GM12873 (cell line): Measurements from ENCODE around the gene ACER3.

Experiments
- TF ChIP-seq, protein P1 (sequence below): IDR thresholded peaks from 2 replicates; pipeline ENCODE4 v1.5.1; 2012; ENCODE audit warnings: low read depth, mild to moderate bottlenecking, moderate library complexity, low read length, control low read depth; ENCODE audit not compliant: insufficient read depth; ENCODE audit errors: missing control alignments

The ACER3 gene

DNA sequence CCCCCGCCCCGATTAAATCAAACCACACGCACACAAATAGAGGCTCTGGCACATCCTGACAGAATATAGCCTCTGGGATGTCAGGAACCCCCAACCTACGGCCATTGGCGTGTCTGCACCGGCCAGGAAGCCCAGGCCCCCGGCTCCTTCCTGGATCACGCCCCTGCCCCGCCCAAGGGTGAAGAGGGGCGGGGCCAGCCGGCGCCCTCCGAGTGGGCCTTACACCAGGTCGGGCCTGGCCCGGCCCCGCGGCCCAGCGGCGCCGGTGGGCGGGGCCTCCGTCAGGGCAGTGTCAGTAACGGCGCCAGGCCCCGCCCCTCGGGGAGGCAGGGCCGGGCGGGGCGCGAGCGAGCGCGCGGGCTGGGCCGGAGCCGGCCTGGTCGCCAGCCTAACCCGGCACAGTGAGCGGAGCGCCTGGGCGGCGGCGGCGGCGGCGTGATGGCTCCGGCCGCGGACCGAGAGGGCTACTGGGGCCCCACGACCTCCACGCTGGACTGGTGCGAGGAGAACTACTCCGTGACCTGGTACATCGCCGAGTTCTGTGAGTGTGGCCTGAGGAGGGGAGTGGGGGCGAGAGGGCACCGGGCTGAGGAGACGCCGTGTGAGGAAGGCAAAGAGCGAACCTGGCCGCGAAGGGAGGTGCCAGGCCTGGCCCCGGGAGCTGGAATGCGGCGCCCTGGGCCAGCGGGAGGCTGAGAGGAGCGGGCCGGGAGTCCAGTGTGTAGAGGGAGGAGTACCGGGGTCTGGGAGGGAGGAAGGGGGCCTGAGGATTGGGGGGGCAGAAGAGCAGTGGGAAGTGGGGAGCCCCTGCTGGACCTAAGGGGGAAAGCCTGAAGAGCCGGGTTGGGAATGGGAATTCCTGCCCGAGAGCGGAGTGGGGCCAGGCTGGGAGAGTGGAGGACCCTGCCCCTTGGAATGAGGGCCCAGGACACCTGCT is at the start of gene ACER3:
Gene ACER3, plus strand, starts transcription at position 380 of the 937 bp plus-strand sequence. Its CDS starts 59 bp downstream, at position 439.
- TF ChIP-seq, protein P1, sequence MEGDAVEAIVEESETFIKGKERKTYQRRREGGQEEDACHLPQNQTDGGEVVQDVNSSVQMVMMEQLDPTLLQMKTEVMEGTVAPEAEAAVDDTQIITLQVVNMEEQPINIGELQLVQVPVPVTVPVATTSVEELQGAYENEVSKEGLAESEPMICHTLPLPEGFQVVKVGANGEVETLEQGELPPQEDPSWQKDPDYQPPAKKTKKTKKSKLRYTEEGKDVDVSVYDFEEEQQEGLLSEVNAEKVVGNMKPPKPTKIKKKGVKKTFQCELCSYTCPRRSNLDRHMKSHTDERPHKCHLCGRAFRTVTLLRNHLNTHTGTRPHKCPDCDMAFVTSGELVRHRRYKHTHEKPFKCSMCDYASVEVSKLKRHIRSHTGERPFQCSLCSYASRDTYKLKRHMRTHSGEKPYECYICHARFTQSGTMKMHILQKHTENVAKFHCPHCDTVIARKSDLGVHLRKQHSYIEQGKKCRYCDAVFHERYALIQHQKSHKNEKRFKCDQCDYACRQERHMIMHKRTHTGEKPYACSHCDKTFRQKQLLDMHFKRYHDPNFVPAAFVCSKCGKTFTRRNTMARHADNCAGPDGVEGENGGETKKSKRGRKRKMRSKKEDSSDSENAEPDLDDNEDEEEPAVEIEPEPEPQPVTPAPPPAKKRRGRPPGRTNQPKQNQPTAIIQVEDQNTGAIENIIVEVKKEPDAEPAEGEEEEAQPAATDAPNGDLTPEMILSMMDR, result peak; percentile 14

DNA sequence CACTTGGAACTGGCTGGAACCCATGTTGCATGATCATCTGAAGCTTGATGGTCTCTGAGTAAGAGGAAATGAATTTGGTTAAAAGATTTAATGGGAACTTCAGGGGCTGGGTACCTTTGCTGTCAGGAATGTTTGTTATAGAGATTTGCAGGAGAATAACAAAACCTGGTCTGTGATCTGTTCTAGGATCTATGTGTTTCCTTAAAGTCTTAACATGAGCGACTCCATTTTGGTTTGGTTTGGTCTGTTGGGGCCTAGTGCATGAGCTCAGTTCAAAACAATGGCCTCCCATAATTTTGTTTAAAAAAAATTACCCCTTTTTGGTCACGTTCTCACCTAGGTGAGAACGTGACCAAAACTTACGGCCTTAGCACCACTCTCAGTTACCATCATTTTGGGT is 49.5 kb upstream of the ACER3 start:
- TF ChIP-seq, protein P1, result no peak

DNA sequence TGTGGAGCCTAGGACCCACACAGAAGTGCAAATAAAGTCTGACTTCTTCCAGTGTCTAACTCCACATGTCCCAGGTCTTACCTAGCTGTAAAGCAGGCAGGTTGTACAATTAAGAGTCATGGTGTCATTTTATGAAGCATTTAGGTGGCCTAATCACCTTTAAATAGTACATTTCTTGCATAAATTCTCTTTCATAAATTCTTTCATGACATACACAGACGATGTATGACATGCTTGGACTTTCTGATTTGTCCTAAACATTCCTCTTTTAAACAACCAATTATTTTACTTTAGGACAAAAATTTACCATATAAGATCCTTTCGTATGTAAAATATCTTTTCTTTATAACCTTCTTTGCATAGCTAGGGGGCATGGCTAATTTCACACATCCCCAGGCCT is 46.3 kb upstream of the ACER3 start:
- TF ChIP-seq, protein P1, result no peak

DNA sequence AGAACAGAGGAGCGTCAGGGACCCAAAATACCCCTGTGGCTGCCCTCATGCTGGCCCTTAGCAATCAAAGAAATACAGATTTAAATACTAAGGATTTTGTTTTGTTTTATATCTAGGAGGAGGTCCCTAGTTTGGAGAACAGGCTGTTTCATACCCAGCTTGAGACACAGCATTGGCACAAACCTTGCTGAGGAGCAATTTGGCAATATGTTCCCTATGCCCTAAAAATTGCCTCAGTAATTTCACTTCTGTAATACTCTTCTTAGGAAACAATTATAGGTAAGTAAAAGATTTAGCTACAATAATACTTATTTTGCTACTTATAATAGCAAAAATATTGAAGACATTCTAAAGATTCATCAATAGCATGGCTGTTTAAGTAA is 40.5 kb upstream of the ACER3 start:
- TF ChIP-seq, protein P1, result no peak

DNA sequence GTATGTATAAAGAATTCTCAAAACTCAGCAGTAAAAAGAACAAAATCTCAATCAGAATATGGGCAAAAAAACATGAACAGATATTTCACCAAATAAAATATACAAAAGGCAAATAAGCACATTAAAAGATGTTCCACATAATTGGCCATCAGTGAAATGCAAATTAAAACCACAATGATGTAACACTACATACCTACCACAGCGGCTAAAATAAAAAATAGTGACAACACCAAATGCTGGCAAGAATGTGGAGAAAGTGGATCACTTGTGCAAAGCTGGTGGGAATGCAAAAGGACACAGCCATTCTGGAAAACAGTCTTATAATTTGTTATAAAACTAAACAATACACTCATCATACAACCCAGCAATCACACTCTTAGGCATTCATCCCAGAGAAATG is 38.3 kb upstream of the ACER3 start:
- TF ChIP-seq, protein P1, result no peak

DNA sequence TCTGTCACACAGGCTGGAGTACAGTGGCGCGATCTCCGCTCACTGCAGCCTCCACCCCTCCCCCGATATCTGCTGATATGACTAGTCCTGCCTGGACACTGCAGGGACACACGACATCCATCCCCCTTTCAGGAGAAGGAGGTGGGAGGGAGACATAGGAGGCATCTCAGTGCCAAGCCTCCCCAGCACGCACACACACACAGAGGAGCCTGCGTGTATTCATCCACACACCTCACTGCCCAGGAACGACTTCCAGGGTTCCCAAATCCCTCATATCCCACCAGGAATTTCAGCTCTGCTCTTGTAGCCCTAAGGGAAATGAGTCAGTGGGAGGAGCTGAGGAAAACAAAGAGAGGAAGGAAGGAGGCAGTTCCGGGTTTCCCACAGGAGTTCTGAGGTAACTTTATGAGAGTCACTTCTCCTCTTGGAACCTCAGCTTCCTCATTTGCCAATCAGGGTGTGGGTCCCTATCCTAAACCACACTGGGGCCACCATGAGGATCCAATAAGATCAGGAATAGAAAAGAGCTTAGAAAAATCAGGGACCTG is 37.2 kb upstream of the ACER3 start:
- TF ChIP-seq, protein P1, result no peak

DNA sequence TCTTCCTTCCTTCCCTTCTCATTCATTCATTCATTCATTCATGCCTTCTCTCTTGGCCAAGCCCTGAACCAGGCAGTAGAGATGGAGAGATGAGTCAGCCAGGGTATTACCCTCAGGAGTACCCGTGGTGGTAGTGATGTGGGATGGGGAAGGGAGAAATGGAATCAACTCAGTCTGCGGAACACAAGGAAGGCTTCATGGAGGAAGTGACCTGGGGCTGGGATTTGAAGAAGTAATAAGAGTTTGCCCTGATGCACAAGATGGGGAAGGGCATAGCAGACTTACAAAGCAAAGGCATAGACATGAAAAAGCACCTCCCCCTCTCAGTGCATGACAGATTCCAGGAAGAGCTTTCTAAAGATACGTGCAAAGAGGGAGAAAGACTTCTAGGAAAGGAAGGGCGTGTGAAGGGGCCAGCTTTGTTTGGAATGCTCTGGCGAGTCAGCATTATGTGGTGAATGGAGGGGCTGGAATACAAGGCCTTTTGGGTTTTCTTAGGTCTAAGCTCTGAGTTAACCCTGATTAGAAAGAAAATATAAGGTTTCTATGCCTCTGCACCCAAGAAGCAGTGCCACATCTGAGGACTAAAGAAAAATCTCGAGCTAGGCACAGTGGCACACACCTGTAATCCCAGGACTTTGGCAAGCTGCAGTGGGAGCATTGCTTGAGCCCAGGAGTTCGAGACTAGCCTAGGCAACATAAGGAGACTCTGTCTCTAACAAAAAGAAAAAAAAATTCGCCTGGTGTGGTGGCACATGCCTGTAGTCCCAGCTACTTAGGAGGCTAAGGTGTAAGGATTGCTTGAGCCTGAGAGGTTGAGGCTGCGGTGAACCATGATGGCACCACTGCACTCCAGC is 36.4 kb upstream of the ACER3 start:
- TF ChIP-seq, protein P1, result no peak
